Measurements from ENCODE around the gene TBC1D21.

Gene TBC1D21

GRCh38 chr15:73904026-73904815, 30.9 kb downstream of the TBC1D21 start:
- no peak for TF ChIP-seq CTCF (IDR thresholded peaks at IDR 0.05; ENCODE audit: low read depth, low read length)
- H3K4me3 ChIP-seq (ENCODE audit: low read depth, low read length): no peak overlapping the region

- no peak overlapping the region for H3K4me3 ChIP-seq (ENCODE audit: low read depth, low read length)
These were observed 32.0 kb downstream of the TBC1D21 start for GRCh38 chr15:73905225-73905827.

GRCh38 chr15:73906346-73907034, 33.1 kb downstream of the TBC1D21 start:
- no peak overlapping the region for H3K4me3 ChIP-seq (ENCODE audit: low read depth, low read length)
- no peak for TF ChIP-seq CTCF (IDR thresholded peaks at IDR 0.05; ENCODE audit: low read depth, low read length)

More at GRCh38 chr15:73905225-73905827, 32.0 kb downstream of the TBC1D21 start:
- TF ChIP-seq CTCF (IDR thresholded peaks at IDR 0.05; ENCODE audit: low read depth, low read length): no peak

- no peak overlapping the region for H3K4me3 ChIP-seq (ENCODE audit: low read depth, low read length)
- no peak for TF ChIP-seq CTCF (IDR thresholded peaks at IDR 0.05; ENCODE audit: low read depth, low read length)
These were observed 33.7 kb downstream of the TBC1D21 start for GRCh38 chr15:73907035-73907408.

GRCh38 chr15:73908030-73908821, 34.9 kb downstream of the TBC1D21 start:
- TF ChIP-seq CTCF (IDR thresholded peaks at IDR 0.05; ENCODE audit: low read depth, low read length): peak; percentile 91
- no peak overlapping the region for H3K4me3 ChIP-seq (ENCODE audit: low read depth, low read length)

- no peak for TF ChIP-seq CTCF (IDR thresholded peaks at IDR 0.05; ENCODE audit: low read depth, low read length)
- no peak overlapping the region for H3K4me3 ChIP-seq (ENCODE audit: low read depth, low read length)
These were observed 35.4 kb downstream of the TBC1D21 start for GRCh38 chr15:73908822-73909122.
